Muscle layer of duodenum (tissue), 2 donors: ENCODE results near the gene RNASE8.

ENCODE experiments used
- H3K27ac ChIP-seq: one replicate; pipeline ENCODE4 v1.7.0; 2013; ENCODE audit warnings: mild to moderate bottlenecking, low read length
- H3K27me3 ChIP-seq: one replicate; pipeline ENCODE4 v1.7.0; 2013; ENCODE audit warnings: low read depth, mild to moderate bottlenecking, control low read depth, low read length
- H3K36me3 ChIP-seq, 2 donors: one replicate each; pipeline ENCODE4 v1.7.0; 2013; ENCODE audit warnings: low read length in 2 of 2, control low read depth in 1 of 2, mild to moderate bottlenecking in 1 of 2; ENCODE audit not compliant: insufficient read depth in 2 of 2, control insufficient read depth in 1 of 2
- H3K4me1 ChIP-seq, 2 donors: one replicate each; pipeline ENCODE4 v1.7.0; 2013; ENCODE audit warnings: low read length in 2 of 2, mild to moderate bottlenecking in 2 of 2, control low read depth in 1 of 2, moderate library complexity in 1 of 2; ENCODE audit not compliant: insufficient read depth in 2 of 2, control insufficient read depth in 1 of 2
- H3K4me3 ChIP-seq, 2 donors: one replicate each; pipeline ENCODE4 v1.7.0; 2013; ENCODE audit warnings: low read length in 2 of 2, low read depth in 1 of 2, mild to moderate bottlenecking in 1 of 2
- H3K9me3 ChIP-seq, 2 donors: one replicate each; pipeline ENCODE4 v1.7.0; 2013; ENCODE audit warnings: low read length in 2 of 2, control low read depth in 1 of 2, mild to moderate bottlenecking in 1 of 2; ENCODE audit not compliant: control insufficient read depth in 1 of 2
- donor health status: healthy.

The RNASE8 gene

GRCh38 chr14:21098076-21098891 is 40.7 kb downstream of the RNASE8 start, which contains the start of gene ZNF219:
TSS of gene ZNF219 (minus strand) at chr14:21098655. CDS start at chr14:21093591, 5,064 bp downstream.
- Histone ChIP-seq H3K4me1 (peaks cover 14 to 49% of the 10 kb centered on the region in 2 donors), H3K9me3 (no peaks in the 10 kb centered on the region), H3K27me3 (no peaks in the 10 kb centered on the region), H3K4me3 (peak within 1 kb of the TSS; percentile 65 to 67), H3K36me3 (peaks cover 0 to under 1% of the 10 kb centered on the region in 2 donors), H3K27ac (peak within 1 kb of the TSS; percentile 78)

- Histone ChIP-seq H3K9me3 (no peaks in the 10 kb centered on the region), H3K4me1 (peaks cover 12 to 44% of the 10 kb centered on the region in 2 donors), H3K4me3 (peak overlapping the region; percentile 65 to 67), H3K36me3 (no peaks in the 10 kb centered on the region), H3K27me3 (no peaks in the 10 kb centered on the region), H3K27ac (peak overlapping the region; percentile 78)
These were observed 41.4 kb downstream of the RNASE8 start for GRCh38 chr14:21098892-21099595.

DNA sequence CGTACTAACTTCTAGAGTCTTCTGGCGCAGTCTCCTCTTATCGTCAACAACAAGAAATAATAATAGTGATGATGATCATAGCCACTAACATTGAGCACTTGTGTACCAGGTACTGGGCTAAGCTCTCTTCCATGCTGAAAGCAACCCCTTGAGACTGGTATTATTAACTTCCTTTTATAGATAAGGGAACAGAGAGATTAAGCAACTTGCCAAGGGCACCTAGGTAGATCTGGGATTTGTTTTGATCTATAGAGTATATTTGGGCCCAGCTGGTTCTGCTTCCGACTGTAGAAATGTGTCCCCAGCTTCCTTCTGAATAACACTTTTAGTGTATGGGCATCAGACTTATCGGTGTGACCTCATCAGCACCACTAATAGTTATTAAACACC is 42.0 kb downstream of the RNASE8 start:
- Histone ChIP-seq H3K27me3 (no peaks in the 10 kb centered on the region), H3K4me1 (peaks cover 9 to 41% of the 10 kb centered on the region in 2 donors), H3K27ac (peak overlapping the region; percentile 78), H3K9me3 (no peaks in the 10 kb centered on the region), H3K36me3 (no peaks in the 10 kb centered on the region), H3K4me3 (peak overlapping the region; percentile 65 to 67)

DNA sequence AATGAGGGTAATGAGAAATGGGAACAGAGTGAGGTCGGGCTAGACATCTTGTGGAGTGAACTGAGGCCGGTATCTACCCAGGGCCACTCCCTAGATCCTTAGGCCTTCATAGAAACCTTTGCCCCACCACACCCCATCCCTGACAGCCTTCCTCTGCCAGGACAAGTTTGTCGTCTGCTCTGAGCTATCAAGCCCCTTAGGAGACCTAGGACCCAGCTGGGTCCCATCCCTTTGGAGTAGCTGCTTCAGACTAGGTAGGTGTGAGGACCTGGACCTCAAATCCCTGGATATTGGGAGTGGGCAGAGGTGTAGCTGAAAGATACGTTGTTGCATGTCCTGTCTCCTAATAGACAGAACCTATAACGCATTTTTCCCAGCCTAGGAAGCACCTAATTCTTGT is 43.3 kb downstream of the RNASE8 start, which contains the start of gene TMEM253:
TSS of gene TMEM253 (plus strand) at position 136 of the 400 bp plus-strand sequence. CDS start 278 bp downstream, outside the sequence.
- no peaks in the 10 kb centered on the region for H3K36me3 ChIP-seq
- H3K27me3 ChIP-seq = no peaks in the 10 kb centered on the region
- H3K4me3 ChIP-seq = peak within 1 kb of the TSS in 1 of 2 donors; percentile 1
- H3K4me1 ChIP-seq = peaks cover 15 to 50% of the 10 kb centered on the region in 2 donors
- H3K9me3 ChIP-seq = no peaks in the 10 kb centered on the region
- H3K27ac ChIP-seq = peak within 1 kb of the TSS; percentile 78

DNA sequence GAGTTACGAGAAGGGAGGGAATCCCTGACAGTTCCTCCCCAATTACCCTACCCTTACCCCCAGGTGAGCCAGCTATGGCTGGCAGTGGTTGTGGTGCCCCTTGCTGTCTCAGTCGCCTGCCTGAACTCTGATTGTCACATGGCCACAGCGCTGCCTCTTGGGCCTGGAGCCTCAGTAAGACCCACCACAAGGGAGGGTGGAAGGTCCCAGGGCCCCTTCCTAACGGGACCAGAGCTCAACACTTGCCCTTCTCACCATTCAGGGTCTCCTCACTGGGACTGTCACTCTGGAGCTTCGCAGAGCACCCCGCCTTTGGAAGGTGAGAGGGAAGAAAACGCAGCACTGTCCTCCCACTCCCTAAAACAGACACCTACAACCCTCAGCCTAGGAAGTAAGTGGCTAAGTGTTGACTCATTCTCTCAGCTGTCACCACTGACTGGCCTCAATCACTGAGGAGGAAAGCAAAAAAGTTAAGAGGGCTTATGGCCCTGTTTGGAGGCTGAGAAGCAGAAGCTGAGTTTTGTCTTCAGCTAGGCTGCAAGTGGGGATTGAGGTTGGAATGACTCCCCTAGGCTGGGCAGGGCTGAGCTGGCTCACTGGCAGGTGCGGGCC is 44.3 kb downstream of the RNASE8 start:
- Histone ChIP-seq H3K27ac (peak overlapping the region; percentile 68), H3K9me3 (no peaks in the 10 kb centered on the region), H3K4me1 (peaks cover 21 to 52% of the 10 kb centered on the region in 2 donors), H3K27me3 (no peaks in the 10 kb centered on the region), H3K4me3 (peak overlapping the region in 1 of 2 donors; percentile 1), H3K36me3 (no peaks in the 10 kb centered on the region)

DNA sequence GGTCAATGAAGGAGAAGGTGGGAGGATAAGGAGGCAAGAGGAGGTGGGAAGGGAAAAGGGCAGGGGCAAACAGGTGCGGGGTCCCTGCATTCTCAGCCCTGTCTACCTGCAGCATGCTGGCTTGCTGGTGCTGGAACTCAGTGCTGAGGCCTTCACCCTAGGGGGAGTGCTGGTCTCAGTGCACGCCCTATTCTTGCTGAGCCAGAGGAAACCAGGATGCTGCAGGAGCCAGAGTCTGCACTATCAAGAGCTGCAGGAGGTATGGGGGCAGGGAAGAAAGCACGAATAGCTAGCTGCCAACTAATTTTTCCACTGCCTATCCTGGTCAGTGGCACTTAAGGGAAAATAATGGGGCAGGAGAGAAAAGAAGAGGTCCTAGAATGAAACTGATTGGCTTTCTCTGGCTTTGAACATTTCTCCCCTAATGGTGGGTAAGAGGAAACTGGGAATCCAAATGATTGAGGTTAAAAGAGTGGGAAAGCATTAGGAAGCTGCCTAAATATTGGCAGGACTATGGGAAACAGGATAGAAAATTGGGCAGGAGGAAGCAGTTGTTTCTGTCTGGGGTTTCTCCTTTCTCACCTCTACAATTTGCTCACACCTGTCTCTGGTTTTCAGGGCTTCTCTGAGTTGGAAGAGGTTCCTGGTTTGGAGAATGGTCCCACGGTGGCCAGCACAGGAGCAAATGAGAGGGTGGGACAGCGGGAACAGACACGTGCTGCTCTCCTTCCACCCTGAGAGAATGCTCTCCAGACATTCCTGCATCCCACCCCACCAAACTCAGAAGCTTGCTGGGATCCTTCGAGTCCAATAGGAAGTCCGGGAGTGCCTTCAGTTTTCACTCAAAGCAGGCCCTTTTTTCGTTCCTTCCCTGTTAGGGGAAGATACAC is 45.1 kb downstream of the RNASE8 start:
- Histone ChIP-seq H3K4me1 (peaks cover 23 to 49% of the 10 kb centered on the region in 2 donors), H3K4me3 (peak overlapping the region; percentile 71 to 73), H3K27ac (peak overlapping the region; percentile 92), H3K27me3 (no peaks in the 10 kb centered on the region), H3K36me3 (no peaks in the 10 kb centered on the region), H3K9me3 (no peaks in the 10 kb centered on the region)

DNA sequence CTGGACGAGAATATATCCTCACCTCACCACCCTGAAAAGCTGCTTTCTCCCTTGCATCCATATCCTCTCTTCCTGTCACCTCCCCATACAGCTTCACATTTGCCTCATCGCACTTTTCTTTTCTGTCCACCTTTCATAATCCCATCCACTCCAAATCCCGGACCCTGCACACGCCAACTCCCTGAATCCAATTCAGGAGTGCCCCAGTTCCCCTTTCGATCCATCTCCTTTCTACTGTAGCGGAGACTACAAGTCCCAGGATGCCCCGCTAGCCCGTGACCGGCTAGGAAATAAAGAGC is 45.7 kb downstream of the RNASE8 start:
- Histone ChIP-seq H3K9me3 (no peaks in the 10 kb centered on the region), H3K36me3 (no peaks in the 10 kb centered on the region), H3K27ac (peak overlapping the region; percentile 92), H3K4me1 (peaks cover 23 to 49% of the 10 kb centered on the region in 2 donors), H3K27me3 (no peaks in the 10 kb centered on the region), H3K4me3 (peak overlapping the region; percentile 71 to 73)

- peaks cover 23 to 49% of the 10 kb centered on the region in 2 donors for H3K4me1 ChIP-seq
These were observed 46.3 kb downstream of the RNASE8 start for GRCh38 chr14:21103710-21104447.

DNA sequence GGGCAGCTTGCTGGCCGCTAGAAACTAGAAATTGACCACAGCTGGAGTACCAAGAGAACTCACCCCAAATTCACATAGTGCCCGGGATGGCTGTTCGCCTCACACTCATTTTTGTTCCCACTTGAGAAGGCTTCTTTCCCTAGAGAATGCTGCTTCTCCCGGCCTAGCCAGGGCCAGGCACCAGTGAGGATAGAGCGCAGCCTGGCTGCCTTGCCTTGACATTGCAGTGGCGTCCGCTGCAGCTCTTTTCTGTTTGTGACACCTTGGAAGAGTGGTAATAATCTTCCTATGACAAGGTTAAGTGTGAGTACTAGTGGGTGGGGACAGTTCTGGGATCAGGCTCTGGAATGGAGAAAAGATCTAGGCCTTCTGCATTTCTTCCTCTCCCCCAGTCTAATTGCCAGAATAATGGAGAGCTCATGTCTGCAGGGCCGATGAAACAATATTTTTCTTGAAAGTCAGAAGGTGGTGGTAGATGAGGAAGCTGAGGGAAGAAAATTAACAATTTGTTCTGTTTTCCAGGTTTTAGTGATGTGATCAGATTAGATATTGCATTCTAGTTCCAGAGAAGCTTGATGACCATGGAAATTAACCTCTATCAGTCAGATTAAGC is 46.9 kb downstream of the RNASE8 start:
- Histone ChIP-seq H3K9me3 (no peaks in the 10 kb centered on the region), H3K27ac (peak overlapping the region; percentile 92), H3K27me3 (no peaks in the 10 kb centered on the region), H3K4me1 (peaks cover 19 to 43% of the 10 kb centered on the region in 2 donors), H3K36me3 (no peaks in the 10 kb centered on the region), H3K4me3 (peak overlapping the region; percentile 71 to 73)

More at GRCh38 chr14:21103710-21104447, 46.3 kb downstream of the RNASE8 start:
- Histone ChIP-seq H3K36me3 (no peaks in the 10 kb centered on the region), H3K27ac (peak overlapping the region; percentile 92), H3K27me3 (no peaks in the 10 kb centered on the region), H3K9me3 (no peaks in the 10 kb centered on the region), H3K4me3 (peak overlapping the region; percentile 71 to 73)

GRCh38 chr14:21105095-21105494 is 47.5 kb downstream of the RNASE8 start:
- Histone ChIP-seq H3K36me3 (no peaks in the 10 kb centered on the region), H3K27ac (peak overlapping the region; percentile 92), H3K4me3 (peak overlapping the region in 1 of 2 donors; percentile 73), H3K4me1 (peaks cover 14 to 38% of the 10 kb centered on the region in 2 donors), H3K9me3 (no peaks in the 10 kb centered on the region), H3K27me3 (no peaks in the 10 kb centered on the region)
